BE2C (cell line): ENCODE measurements around the gene KIF3B.

ENCODE experiments used
- DNase-seq: peaks from one replicate; pipeline ENCODE4 v3.0.0-alpha.2; 2020
- H3K27me3 ChIP-seq: fragments of 250-450 bp; sonication (Bioruptor Pico); 2 replicates; pipeline ENCODE4 v1.5.1; 2020; ENCODE audit warnings: mild to moderate bottlenecking
- H3K36me3 ChIP-seq: fragments of 250-450 bp; sonication (Bioruptor Pico); 2 replicates; pipeline ENCODE4 v1.5.1; 2020; ENCODE audit warnings: mild to moderate bottlenecking
- H3K4me1 ChIP-seq: fragments of 250-450 bp; sonication (Bioruptor Pico); 2 replicates; pipeline ENCODE4 v1.5.1; 2020
- H3K4me3 ChIP-seq: 2 replicates; pipeline ENCODE4 v1.5.1; 2011; ENCODE audit warnings: low read depth, low read length
- H3K9me3 ChIP-seq: fragments of 250-450 bp; sonication (Bioruptor Pico); 2 replicates; pipeline ENCODE4 v1.5.1; 2020
- CTCF ChIP-seq: IDR thresholded peaks from 2 replicates; pipeline ENCODE4 v1.5.1; 2012; ENCODE audit warnings: mild to moderate bottlenecking, low read depth, low read length

Gene KIF3B

GRCh38 chr20:32296412-32296811 is 19.0 kb downstream of the KIF3B start:
- Histone ChIP-seq H3K4me3 (no peak overlapping the region), H3K36me3 (no peaks in the 10 kb centered on the region), H3K9me3 (no peaks in the 10 kb centered on the region), H3K4me1 (peaks cover 8% of the 10 kb centered on the region), H3K27me3 (no peaks in the 10 kb centered on the region)
- no peak for TF ChIP-seq CTCF
- DNase-seq: no peak

GRCh38 chr20:32296819-32297420 is 19.5 kb downstream of the KIF3B start:
- Histone ChIP-seq H3K36me3 (no peaks in the 10 kb centered on the region), H3K27me3 (no peaks in the 10 kb centered on the region), H3K4me1 (peaks cover 13% of the 10 kb centered on the region), H3K4me3 (no peak overlapping the region), H3K9me3 (no peaks in the 10 kb centered on the region)
- no peak for DNase-seq
- no peak for TF ChIP-seq CTCF

GRCh38 chr20:32297439-32297838 is 20.0 kb downstream of the KIF3B start:
- no peak for DNase-seq
- H3K9me3 ChIP-seq: no peaks in the 10 kb centered on the region
- H3K27me3 ChIP-seq: no peaks in the 10 kb centered on the region
- no peaks in the 10 kb centered on the region for H3K36me3 ChIP-seq
- no peak for TF ChIP-seq CTCF
- H3K4me1 ChIP-seq: peaks cover 18% of the 10 kb centered on the region
- no peak overlapping the region for H3K4me3 ChIP-seq

GRCh38 chr20:32300647-32301046 is 23.2 kb downstream of the KIF3B start:
- Histone ChIP-seq H3K36me3 (no peaks in the 10 kb centered on the region), H3K9me3 (no peaks in the 10 kb centered on the region), H3K27me3 (no peaks in the 10 kb centered on the region), H3K4me1 (peaks cover 25% of the 10 kb centered on the region), H3K4me3 (no peak overlapping the region)
- TF ChIP-seq CTCF: no peak
- no peak for DNase-seq

GRCh38 chr20:32301719-32302506 is 24.5 kb downstream of the KIF3B start:
- peaks cover 23% of the 10 kb centered on the region for H3K4me1 ChIP-seq
- no peak for TF ChIP-seq CTCF
- no peak for DNase-seq

GRCh38 chr20:32302507-32302872 is 25.0 kb downstream of the KIF3B start:
- no peaks in the 10 kb centered on the region for H3K36me3 ChIP-seq
- peaks cover 18% of the 10 kb centered on the region for H3K4me1 ChIP-seq
- H3K9me3 ChIP-seq: no peaks in the 10 kb centered on the region
- no peak overlapping the region for H3K4me3 ChIP-seq
- no peaks in the 10 kb centered on the region for H3K27me3 ChIP-seq
- TF ChIP-seq CTCF: no peak
- peak; percentile 63 for DNase-seq

More at GRCh38 chr20:32301719-32302506, 24.5 kb downstream of the KIF3B start:
- H3K27me3 ChIP-seq: no peaks in the 10 kb centered on the region
- H3K36me3 ChIP-seq: no peaks in the 10 kb centered on the region
- H3K9me3 ChIP-seq: no peaks in the 10 kb centered on the region
- no peak overlapping the region for H3K4me3 ChIP-seq
